HG02840 (cell line): ENCODE results near the gene FAM83D.

Source experiments
- ATAC-seq: cut with Tn5 transposase; IDR thresholded peaks from one replicate; pipeline ENCODE4 v1.9.1; 2021; ENCODE audit warnings: mild to moderate bottlenecking, moderate library complexity, moderate number of reproducible peaks; ENCODE audit not compliant: unreplicated experiment, low FRiP score

The FAM83D gene

DNA sequence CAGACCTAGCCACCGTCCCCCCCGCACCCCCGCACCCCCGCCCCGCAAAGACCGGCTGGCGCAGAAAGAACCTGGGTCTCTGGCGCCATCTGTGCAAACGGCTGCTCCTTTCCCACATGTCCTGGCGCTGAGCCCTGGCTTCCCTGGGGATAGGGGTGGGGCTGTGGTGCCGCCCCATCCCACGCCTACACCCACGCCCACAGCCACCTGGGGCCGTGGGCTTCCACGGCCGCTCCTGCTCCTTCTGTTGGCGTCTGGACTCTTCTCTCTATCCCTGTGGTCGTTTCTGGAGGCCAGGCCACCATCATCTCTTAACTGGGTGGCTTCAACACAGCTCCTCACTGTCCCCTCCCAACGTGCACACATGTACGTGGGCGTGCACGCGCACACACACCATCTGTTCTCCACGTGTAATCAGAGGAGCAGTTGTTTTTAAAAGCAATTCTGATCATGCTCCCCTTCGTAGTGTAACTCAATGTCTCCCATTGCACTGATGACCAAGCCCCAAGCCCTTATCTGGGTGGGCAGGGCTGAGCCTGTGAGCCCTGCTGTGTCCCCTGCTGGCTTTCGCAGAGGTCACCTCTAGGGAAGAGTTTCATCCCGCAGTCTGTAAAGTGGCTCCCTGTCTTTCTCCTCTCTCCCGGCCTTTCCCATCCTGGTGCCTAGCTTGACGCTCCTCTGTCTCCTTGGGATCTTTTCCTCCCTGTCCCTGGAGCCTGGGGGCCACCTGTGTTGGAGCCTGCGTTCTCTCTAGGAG is 31.9 kb upstream of the FAM83D start:
- no peak for ATAC-seq

DNA sequence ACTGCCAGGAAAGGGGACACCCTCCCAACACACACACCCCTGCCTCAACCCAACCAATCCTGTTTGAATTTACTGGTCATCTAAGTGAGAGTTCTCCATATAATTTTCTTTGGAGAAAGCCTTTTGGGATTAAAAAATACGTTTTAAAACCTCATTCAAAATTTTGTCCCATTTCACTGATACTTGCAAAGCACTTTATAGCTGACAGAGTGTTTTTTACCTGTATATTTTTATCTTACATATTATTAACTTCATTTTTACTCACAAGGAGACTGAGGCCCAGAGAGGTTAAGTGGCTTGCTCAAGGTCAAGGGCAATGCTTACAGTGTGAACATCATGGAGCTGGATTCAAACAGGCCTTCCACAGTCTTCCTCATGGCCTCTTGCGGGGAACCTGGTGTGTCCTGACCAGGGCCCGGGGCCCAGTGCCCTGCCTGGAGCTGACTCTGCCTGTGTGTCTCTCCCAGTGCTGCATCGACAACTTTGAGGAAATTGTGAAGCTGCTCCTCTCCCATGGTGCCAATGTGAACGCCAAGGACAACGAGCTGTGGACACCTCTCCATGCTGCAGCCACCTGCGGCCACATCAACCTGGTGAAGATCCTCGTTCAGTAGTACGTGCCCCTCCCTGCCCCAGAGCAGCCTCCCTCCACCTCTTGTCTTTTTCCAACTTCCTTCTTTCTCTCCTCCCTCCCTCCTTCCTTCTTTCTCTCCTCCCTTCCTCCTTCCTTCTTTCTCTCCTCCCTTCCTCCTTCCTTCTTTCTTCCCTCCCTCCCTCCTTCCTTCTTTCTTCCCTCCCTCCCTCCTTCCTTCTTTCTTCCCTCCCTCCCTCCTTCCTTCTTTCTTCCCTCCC is 30.9 kb upstream of the FAM83D start:
- no peak for ATAC-seq

DNA sequence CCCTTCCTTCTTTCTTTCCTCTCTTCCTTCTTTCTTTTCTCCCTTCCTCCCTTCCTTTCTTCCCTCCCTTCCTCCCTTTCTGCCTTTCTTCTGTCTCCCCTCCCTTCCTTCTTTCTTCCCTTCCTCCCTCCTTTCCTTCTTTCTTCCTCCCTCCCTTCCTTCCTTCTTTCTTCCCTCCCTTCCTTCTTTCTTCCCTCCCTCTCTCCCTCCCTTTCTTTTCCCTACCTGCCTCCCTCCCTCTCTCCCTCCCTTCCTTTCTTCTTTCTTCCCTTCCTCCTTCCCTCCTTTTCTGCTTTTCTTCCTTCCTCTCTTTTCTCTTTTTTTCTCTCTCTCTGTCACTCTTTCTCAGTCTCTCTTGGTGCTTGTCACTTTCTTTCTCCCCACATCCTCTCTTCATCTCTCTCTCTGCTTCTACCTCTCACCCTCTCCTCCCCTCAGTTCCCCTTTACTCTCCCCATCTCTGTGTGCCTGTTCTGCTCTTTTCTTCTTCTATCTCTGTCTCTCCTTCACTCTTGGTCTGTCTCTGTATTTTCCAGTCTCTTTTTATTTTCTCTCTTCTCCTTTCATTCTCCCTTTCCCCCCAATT is 30.1 kb upstream of the FAM83D start:
- ATAC-seq = no peak

DNA sequence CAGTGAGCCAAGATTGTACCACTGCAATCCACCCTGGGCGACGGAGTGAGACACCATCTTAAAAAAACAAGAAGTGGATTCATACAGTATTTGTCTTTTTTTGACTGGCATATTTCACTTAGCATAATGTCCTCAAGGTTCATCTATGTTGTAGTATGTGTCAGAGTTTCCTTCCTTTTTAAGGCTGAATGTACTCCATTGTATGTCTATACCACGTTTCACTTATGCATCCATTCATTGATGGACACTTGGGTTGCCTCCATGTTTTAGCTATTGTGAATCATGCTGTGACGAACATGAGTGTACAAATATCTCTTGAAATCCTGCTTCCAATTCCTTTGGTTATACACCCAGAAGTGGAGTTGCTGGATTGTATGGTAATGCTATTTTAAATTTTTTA is 28.9 kb upstream of the FAM83D start:
- no peak for ATAC-seq

DNA sequence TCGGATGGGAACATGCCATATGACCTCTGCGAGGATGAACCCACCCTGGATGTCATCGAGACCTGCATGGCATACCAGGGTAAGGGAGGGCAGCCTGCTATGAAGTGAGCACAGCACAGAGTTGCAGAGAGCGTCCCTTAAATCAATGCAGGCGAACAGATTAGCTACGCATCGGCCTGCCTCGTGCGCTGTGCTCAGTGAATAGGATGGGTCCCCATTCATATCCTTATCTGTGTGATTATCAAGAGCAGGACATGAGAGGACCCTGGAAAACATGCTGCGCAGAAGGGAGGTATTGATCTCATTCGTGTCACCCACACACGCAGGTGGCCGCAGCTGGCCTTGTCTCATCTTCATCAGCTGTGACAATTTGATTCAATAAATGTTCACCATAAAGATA is 25.6 kb upstream of the FAM83D start:
- no peak for ATAC-seq

DNA sequence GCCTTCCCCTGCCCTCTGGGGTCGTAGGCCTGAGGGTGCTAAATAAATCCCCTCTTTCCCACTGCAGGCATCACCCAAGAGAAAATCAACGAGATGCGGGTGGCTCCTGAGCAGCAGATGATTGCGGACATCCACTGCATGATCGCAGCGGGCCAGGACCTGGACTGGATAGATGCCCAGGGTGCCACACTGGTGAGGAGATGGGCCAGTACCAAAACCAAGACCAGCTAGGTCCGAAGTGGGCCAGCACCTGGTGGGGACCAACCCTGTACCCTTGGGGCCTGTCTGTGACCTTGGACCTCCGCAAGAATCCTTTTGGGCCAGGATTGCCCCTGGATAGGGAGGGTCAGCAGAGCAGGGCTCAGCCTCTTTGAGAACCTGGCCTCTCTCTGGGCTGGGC is 23.6 kb upstream of the FAM83D start:
- ATAC-seq = no peak

DNA sequence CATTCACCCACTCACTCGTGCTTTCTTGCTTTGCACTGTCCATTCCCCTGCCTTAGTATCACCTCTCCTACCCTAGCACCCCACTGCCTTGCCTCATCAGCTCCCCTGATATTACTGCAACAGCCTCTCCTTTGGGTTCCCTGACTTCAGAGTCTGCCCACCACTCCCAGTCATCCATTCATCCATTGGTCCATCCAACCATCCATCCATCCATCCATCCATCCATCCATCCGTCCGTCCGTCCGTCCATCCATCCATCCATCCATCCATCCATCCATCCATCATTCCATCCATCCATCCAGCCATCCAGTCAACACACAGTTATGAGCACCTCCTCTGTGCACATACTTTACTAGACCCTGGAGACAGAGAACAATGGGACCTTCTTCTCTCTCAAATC is 22.9 kb upstream of the FAM83D start:
- ATAC-seq = no peak

DNA sequence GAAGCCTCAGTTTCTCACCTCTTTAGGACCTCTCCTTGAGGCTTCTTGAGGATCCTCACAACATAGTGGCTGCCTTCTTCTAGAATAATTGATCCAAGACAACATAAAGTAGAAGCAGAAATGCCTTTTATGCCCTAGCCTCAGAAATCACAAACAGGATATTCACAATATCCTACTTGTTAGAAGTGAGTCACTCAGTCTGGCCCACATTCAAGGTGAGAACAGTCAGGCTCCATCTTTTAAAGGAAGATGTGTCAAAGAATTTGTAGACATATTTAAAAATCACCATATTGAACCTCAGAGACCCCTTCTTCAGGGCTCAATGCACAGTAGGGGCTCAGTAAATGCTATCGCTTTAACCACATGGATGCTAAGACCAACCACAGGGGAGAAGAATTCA is 20.8 kb upstream of the FAM83D start:
- no peak for ATAC-seq

DNA sequence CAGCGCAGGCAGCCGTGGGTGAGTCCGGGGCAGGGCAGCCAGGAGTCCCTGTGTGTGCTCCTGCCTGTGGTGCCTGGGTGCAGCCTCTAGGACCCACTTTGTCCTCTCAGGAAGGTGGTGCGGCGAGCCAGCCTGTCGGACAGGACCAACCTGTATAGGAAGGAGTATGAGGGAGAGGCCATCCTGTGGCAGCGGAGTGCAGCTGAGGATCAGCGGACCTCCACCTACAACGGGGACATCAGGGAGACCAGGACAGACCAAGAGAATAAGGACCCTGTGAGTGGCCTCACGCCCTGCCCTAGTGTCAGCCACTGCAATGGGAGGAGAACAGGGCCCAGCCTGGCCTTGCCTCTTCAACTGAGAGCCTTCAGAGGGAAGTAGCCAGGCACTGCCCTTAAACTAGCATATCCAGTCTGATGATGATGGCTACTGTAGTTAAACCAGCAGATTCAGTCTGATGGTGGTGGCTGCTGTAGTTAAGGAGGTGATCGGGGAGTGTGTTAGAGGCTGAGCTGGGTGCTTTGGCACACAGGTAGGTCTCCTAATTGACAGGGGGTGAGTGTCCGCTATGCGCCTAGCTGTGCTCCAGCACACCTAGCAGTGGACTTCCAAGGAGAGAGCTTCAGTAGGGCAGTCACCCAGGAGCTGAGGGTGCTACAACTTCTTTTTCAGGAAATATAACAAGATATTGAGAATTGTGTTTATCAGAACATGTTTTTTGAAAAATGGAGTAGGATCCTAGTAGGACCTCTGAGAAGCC is 18.1 kb upstream of the FAM83D start:
- ATAC-seq = no peak

DNA sequence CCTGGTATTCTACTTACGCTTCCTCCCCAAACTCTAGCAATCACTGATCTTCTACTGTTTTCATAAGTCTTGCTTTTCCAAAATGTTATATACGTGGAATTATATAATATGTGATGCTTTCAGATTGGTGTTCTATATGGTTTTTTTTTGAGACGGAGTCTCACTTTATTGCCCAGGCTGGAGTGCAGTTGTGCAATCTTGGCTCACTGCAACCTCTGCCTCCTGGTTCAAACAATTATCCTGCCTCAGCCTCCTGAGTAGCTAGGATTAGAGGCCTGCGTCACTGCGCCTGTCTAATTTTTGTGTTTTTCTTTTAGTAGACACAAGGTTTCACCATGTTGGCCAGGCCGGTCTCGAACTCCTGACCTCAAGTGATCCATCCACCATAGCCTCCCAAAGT is 10.9 kb upstream of the FAM83D start:
- no peak for ATAC-seq

DNA sequence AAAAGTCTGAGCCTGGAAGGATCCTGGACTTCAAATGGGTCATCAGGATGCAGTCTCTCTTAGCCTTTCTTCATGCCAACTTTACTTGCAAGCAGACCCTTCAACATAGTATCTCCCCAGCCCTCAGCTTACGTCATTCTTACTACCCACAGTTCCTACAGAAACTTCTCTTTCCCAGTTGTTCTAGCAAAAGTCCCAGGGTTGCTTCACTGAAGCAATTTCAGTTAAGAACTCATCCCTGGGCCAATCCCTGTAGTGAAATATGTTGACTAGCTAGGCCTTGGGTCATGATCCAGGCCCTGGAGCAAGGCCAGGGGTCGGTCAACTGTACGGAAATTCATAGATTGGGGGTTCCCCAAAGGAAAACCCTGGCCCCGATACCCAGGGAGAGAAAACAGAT is 8.6 kb upstream of the FAM83D start:
- ATAC-seq = no peak

DNA sequence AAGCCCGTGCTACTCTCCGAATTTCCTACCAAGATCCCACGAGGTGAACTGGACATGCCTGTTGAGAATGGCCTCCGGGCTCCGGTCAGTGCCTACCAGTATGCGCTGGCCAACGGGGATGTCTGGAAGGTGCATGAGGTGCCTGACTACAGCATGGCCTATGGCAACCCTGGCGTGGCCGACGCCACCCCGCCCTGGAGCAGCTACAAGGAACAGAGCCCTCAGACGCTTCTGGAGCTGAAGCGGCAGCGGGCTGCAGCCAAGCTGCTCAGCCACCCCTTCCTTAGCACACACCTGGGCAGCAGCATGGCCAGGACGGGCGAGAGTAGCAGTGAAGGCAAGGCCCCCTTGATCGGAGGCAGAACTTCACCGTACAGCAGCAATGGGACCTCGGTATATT is 8.0 kb upstream of the FAM83D start:
- ATAC-seq = no peak

DNA sequence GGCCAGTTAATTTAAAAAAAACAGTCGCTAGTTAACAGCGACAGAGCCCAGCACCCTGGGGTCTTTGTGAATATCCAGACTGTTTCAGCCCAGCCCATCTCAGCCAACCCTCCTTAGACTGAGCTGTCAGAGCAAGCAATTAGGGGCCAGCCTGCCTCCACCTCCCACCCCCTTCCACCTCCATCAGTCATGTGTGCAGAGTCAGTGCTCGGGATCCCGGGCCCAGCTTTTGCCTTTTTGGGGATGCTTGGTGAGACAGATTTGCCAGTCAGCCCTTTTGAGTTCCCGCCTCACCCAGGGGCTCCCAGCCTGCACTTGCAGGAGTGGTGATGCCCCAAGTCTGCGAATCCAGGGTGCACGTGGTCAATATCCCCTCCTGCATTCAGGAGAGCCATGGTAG is 6.5 kb upstream of the FAM83D start:
- ATAC-seq = no peak

DNA sequence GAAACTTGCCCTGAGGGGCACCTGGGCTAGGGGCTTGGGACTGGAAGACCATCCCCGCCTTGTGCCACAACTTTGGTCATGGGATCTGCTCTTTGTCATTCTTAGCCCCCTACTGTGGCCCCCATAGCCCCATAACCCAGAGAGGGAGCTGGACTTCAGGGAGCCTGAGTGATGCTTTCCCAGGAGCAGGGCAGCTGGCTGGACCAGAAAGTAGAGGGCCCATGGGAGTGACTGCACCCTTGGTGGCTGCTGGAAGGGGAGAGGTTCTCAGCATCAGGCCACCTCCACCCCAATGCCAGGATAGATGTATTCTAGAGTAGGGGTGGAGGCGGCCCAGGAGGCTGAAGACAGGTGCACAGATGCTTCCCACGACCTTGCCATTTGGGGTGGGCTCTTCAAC is 5.8 kb upstream of the FAM83D start:
- no peak for ATAC-seq

DNA sequence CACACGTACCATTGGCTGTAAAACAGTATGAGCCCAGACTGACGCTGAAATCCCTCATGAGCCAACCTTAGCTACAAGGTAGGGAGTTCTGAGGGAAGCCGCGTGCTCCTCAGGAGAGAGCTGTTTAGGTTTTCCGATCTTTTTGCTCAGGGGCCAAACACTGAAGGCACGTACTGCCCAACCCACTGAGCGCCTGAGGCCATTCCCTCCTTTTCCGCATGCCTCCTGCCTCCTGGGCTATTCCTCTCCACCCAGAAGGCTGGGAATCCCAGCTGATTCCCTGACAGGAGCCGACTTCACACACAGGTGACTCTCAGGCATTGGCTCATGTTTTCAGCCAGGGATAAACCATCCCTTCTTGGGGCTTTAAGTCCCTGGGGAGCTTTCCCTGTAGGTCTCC is 5.4 kb upstream of the FAM83D start:
- no peak for ATAC-seq

DNA sequence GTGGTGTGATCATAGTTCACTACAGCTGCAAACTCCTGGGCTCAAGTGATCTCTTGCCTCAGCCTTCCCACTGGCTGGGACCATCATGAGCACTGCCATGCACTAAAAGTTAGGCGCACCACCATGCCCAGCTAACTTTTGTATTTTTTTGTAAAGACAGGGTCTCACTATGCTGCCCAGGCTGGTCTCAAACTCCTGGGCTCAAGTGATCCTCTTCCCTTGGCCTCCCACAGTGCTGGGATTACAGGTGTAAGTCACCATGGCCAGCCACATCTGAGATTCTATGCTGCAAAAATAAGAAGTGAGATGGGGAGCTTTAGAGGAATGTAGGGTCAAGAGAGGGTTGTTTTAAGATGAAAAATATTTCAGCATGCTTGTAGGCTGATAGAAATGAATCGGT is 1.5 kb upstream of the FAM83D start:
- no peak for ATAC-seq

DNA sequence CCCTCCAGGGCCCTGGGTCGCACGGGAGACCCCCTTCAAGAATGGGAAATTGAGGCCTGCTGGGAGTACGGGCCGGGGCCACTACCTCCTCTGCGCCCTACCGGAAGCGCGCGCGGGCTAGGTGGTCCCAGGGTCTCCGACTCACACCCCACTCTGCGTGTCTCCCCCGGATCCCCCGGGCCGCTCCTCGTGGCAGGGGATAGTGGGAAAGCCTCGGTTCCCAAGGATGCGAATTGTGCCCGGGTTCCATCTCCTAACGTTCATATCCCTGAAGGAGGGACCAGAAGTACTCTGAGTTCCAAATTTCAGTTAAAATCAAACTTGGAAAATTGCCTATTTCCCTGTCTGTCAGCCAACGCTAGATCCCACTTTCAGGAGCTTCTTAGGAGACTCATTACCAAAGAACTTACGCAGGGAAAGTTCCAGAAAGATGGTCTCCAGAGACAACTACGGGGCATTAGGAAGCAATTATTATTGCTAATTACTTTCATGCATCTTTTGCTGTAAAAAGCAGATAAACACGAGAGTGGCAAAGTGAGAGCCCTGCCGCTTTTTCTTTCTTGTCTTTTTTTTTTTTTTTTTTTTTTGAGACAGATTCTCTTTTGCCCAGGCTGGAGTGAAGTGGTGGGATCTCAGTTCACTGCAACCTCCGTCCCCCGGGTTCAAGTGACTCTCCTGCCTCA is 858 bp downstream of the FAM83D start:
- ATAC-seq = no peak

DNA sequence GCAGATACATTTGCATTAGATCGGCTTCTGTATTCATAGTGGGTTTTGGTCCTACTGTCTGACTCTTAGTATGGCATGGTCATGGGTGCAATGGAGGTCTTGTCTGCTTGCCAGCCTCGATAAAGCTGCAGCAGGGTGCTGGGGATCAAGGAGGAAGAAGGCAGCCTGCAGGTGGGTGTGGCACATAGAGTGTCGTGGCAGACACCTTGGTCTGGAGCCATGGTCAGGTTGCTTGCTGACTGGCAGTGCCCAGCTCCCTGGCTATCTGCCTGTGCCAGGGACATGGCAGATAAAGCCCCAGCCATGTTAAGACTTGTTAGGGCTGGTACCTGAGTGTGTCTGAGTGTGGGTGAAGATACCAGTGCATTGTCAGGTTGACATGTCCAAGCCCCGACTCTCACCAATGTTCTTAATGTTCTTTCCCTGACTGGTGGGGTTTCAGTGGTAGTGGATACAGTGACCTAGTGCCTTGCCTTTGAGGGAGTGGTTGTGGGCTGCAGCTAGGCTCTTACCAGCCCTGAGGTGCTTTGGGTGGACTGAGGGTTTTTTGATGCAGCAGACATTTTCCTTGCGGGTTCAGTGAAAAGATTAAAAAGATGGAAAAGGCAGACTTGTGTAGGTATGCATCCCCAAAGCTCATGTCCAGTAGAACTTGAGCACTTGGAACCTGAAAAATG is 1.8 kb downstream of the FAM83D start:
- no peak for ATAC-seq

DNA sequence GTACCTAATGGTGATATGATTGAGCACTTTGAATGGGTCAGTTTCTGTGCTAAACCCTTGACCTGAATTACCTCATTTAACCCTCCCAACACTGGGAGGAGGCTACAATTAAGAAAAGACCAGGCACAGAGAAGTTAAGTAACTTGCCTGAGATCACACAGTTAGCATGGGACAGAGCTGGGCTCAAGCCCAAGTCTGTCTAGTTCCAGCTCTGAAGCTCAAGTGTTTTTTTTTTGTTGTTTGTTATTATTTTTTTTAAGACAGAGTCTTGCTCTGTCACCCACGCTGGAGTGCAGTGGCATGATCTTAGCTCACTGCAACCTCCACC is 4.0 kb downstream of the FAM83D start:
- no peak for ATAC-seq

DNA sequence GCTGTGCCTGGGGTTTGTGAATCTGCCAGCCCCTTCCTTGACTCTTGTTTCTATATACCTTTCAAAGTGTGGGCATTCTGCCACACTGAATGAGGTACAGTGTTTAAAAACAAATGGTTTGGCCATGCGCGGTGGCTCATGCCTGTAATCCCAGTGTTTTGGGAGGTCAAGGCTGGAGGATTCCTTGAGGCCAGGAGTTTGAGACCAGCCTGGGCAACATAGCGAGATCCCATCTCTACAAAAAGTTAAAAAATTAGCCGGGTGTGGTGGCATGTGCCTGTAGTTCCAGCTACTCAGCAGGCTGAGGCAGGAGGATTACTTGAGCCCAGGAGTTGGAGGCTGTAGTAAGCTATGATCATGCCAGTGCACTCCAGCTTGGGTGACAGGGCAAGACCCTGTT is 5.8 kb downstream of the FAM83D start:
- ATAC-seq = no peak
